HG03442 (cell line): Measurements from ENCODE around the gene DGCR6.
"Not testable (repeated sequence)": the region's sequence is repeated elsewhere in the genome, so short reads cannot be mapped to it uniquely, and the experiment has no call there.

Experiments used
- ATAC-seq: cut with Tn5 transposase; IDR thresholded peaks from one replicate; pipeline ENCODE4 v1.9.1; 2021; ENCODE audit warnings: mild to moderate bottlenecking, moderate library complexity; ENCODE audit not compliant: unreplicated experiment

The DGCR6 gene

GRCh38 chr22:18959741-18960140, 53.6 kb downstream of the DGCR6 start:
- ATAC-seq, result not testable (repeated sequence)

GRCh38 chr22:18960166-18960820, 54.2 kb downstream of the DGCR6 start:
- ATAC-seq, result not testable (repeated sequence)

GRCh38 chr22:18961201-18961600, 55.1 kb downstream of the DGCR6 start:
- ATAC-seq, result not testable (repeated sequence)
